Measurements from ENCODE around the gene BLTP2. TPM values are rescaled to one million over a fixed set of nuclear protein-coding genes. Genes with fewer than 3 reads are reported as not detected.
"Not testable (repeated sequence)": the region's sequence is repeated elsewhere in the genome, so short reads cannot be mapped to it uniquely, and the experiment has no call there.

The BLTP2 gene
- total and polyA plus RNA-seq, 2 of the 13 experiments (the other 11 are each of a cell fraction or from before 2014, with no cell fraction given), result 66.7 to 80.9 TPM

DNA sequence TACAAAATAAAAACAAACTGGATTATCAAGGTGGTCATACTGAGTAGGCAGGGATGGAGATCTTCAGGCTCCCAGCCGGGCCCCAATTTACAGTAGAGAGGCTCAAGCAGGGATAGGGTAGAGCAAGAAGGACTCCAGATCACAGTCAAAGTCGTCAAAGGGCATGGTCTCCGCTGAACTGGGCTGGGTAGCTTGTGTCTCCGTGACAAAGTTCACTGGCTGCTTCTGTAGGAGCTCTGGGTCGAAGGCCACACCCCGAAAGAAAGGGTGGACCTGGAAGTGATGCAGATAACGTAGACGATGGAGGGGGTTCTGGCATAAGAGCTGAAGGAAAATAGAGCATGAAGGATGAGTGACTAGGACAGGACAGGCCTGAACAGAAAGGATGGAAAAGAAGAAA is 34.6 kb downstream of the BLTP2 start:
- Histone ChIP-seq H3K9me3 (ENCODE audit: low read length) (no peaks in the 10 kb centered on the region), H3K27me3 (ENCODE audit: control insufficient read depth in 1 of 2, insufficient read depth in 2 of 2, low read length in 2 of 2) (no peaks in the 10 kb centered on the region), H2AFZ (ENCODE audit: low read length) (no peak overlapping the region), H3K79me2 (ENCODE audit: insufficient read depth, low read length) (no peaks in the 10 kb centered on the region), H3K36me3 (replicated peaks in 1 of 2; ENCODE audit: control insufficient read depth in 1 of 2, insufficient read depth in 2 of 2, low read length in 2 of 2) (peaks cover 9 to 23% of the 10 kb centered on the region in 2 experiments; a peak in 4 of 5 replicates), H3K4me1 (ENCODE audit: insufficient read depth, low read length) (no peaks in the 10 kb centered on the region), H3K4me2 (ENCODE audit: low read depth, low read length) (no peak overlapping the region), H3K4me3 (replicated peaks in 1 of 3; ENCODE audit: insufficient read depth in 1 of 3, low read depth in 2 of 3, low read length in 3 of 3) (no peak overlapping the region), H4K20me1 (ENCODE audit: insufficient read depth, low read length) (no peaks in the 10 kb centered on the region), H3K9ac (ENCODE audit: insufficient read depth, low read depth, low read length) (no peak overlapping the region), H3K27ac (ENCODE audit: extremely low read length, insufficient read depth, low read length) (no peak overlapping the region)
- intact Hi-C loops (cut with micrococcal nuclease; ENCODE audit: unreplicated experiment), result no loop called here
- TF ChIP-seq CENPX (CRISPR knock-in tag; IDR thresholded peaks at IDR 0.05) (no peak), GZF1 (CRISPR knock-in tag; IDR thresholded peaks at IDR 0.05) (no peak), CREM (IDR thresholded peaks at IDR 0.05) (no peak), CREM (CRISPR knock-in tag; IDR thresholded peaks at IDR 0.05) (no peak), GFI1 (CRISPR knock-in tag; IDR thresholded peaks at IDR 0.05; ENCODE audit: borderline replicate concordance) (no peak), TARDBP (CRISPR knock-in tag; IDR thresholded peaks at IDR 0.05) (no peak), NR2F1 (CRISPR knock-in tag; IDR thresholded peaks at IDR 0.05) (no peak), FOXO1 (CRISPR knock-in tag; IDR thresholded peaks at IDR 0.05) (no peak), ZKSCAN8 (CRISPR knock-in tag; IDR thresholded peaks at IDR 0.05; ENCODE audit: borderline replicate concordance) (no peak), FOXP1 (IDR thresholded peaks at IDR 0.05) (no peak), FOXP1 (CRISPR knock-in tag; IDR thresholded peaks at IDR 0.05) (no peak)
- TF ChIP-seq, protein P1, sequence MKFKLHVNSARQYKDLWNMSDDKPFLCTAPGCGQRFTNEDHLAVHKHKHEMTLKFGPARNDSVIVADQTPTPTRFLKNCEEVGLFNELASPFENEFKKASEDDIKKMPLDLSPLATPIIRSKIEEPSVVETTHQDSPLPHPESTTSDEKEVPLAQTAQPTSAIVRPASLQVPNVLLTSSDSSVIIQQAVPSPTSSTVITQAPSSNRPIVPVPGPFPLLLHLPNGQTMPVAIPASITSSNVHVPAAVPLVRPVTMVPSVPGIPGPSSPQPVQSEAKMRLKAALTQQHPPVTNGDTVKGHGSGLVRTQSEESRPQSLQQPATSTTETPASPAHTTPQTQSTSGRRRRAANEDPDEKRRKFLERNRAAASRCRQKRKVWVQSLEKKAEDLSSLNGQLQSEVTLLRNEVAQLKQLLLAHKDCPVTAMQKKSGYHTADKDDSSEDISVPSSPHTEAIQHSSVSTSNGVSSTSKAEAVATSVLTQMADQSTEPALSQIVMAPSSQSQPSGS (CRISPR knock-in tag; IDR thresholded peaks at IDR 0.05), result no peak
- TF ChIP-seq, protein P2, sequence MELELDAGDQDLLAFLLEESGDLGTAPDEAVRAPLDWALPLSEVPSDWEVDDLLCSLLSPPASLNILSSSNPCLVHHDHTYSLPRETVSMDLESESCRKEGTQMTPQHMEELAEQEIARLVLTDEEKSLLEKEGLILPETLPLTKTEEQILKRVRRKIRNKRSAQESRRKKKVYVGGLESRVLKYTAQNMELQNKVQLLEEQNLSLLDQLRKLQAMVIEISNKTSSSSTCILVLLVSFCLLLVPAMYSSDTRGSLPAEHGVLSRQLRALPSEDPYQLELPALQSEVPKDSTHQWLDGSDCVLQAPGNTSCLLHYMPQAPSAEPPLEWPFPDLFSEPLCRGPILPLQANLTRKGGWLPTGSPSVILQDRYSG (CRISPR knock-in tag; IDR thresholded peaks at IDR 0.05), result no peak
- POLR2A ChIA-PET, result interaction anchor here (0.6 to 1.8 kb wide), 3 partner anchors 11 to 35 kb away, joined by 3 to 5 read pairs (median 3); partner anchors contain the start of gene BLTP2
- CTCF ChIA-PET (ENCODE audit: low intra/inter-chr PET ratio, low total read pairs), result no interaction called here
- ATAC-seq (no peak), FAIRE-seq (no peak), DNase-seq (ENCODE audit: low spot score) (no peak)
- in situ Hi-C loops (cut with HindIII; ENCODE audit: extremely low pct_ligation_motif_present, low pct_unique_long_range_greater_than_20kb), result loop anchor here (5.0 kb wide), 1 partner anchor 118 kb away; no protein-coding TSS in a partner anchor
- 82% methylated on average over 8 of the region's 8 CpGs for WGBS (ENCODE audit: low lambda C conversion rate)
- no TSS peak for BruUV-seq (replicated peaks)

DNA sequence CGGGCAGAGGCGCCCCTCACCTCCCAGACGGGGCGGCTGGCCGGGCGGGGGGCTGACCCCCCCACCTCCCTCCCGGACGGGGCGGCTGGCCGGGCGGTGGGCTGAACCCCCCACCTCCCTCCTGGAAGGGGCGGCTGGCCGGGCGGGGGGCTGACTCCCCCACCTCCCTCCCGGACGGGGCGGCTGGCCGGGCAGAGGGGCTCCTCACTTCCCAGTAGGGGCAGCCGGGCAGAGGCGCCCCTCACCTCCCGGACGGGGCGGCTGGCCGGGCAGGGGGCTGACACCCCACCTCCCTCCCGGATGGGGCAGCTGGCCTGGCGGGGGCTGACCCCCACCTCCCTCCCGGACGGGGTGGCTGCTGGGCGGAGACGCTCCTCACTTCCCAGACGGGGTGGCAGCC is 40.9 kb downstream of the BLTP2 start:
- FAIRE-seq; H3K79me2 ChIP-seq (ENCODE audit: insufficient read depth, low read length); H3K9me3 ChIP-seq (ENCODE audit: low read length); POLR2A ChIA-PET; H3K9ac ChIP-seq (ENCODE audit: insufficient read depth, low read depth, low read length); H3K36me3 ChIP-seq (replicated peaks in 1 of 2; ENCODE audit: control insufficient read depth in 1 of 2, insufficient read depth in 2 of 2, low read length in 2 of 2); in situ Hi-C loops (cut with HindIII; ENCODE audit: extremely low pct_ligation_motif_present, low pct_unique_long_range_greater_than_20kb); H2AFZ ChIP-seq (ENCODE audit: low read length); H3K4me1 ChIP-seq (ENCODE audit: insufficient read depth, low read length); H3K27ac ChIP-seq (ENCODE audit: extremely low read length, insufficient read depth, low read length); H3K27me3 ChIP-seq (ENCODE audit: control insufficient read depth in 1 of 2, insufficient read depth in 2 of 2, low read length in 2 of 2); BruUV-seq (replicated peaks); H4K20me1 ChIP-seq (ENCODE audit: insufficient read depth, low read length); H3K4me2 ChIP-seq (ENCODE audit: low read depth, low read length); ATAC-seq; intact Hi-C loops (cut with micrococcal nuclease; ENCODE audit: unreplicated experiment); H3K4me3 ChIP-seq (replicated peaks in 1 of 3; ENCODE audit: insufficient read depth in 1 of 3, low read depth in 2 of 3, low read length in 3 of 3); CTCF ChIA-PET (ENCODE audit: low intra/inter-chr PET ratio, low total read pairs); DNase-seq (ENCODE audit: low spot score): not testable (repeated sequence)
- WGBS (ENCODE audit: low lambda C conversion rate), result 100% methylated on average over 5 of the region's 31 CpGs
